NT2/D1 (cell line): Measurements from ENCODE around the gene CASP14.

Experiments used
- SUZ12 ChIP-seq: IDR thresholded peaks from 2 replicates; pipeline ENCODE4 v1.6.1; 2011; ENCODE audit not compliant: insufficient read length, insufficient read depth; ENCODE audit errors: extremely low read depth
- YY1 ChIP-seq: IDR thresholded peaks from 2 replicates; pipeline ENCODE4 v1.6.1; 2011; ENCODE audit not compliant: insufficient read length, insufficient read depth

- TF ChIP-seq YY1 = no peak
- TF ChIP-seq SUZ12 = no peak
Observed at GRCh38 chr19:15037586-15037985, 11.7 kb upstream of the CASP14 start.
